ENCODE results near the gene ZBTB40.

Gene ZBTB40

GRCh38 chr1:22489823-22490222, 38.2 kb downstream of the ZBTB40 start:
- DNase-seq (ENCODE audit: low read depth): no peak
- H3K4me3 ChIP-seq (ENCODE audit: low read length): no peak overlapping the region
- no peak for TF ChIP-seq CTCF (IDR thresholded peaks at IDR 0.05; ENCODE audit: insufficient read depth, low read depth, low read length, missing control alignments)

- no peak for TF ChIP-seq CTCF (IDR thresholded peaks at IDR 0.05; ENCODE audit: insufficient read depth, low read depth, low read length, missing control alignments)
- DNase-seq (ENCODE audit: low read depth): no peak
- H3K4me3 ChIP-seq (ENCODE audit: low read length): no peak overlapping the region
Measured at GRCh38 chr1:22490309-22490708, 38.7 kb downstream of the ZBTB40 start.

GRCh38 chr1:22491995-22492715, 40.5 kb downstream of the ZBTB40 start:
- no peak for TF ChIP-seq CTCF (IDR thresholded peaks at IDR 0.05; ENCODE audit: insufficient read depth, low read depth, low read length, missing control alignments)
- H3K4me3 ChIP-seq (ENCODE audit: low read length): no peak overlapping the region
- no peak for DNase-seq (ENCODE audit: low read depth)

DNA sequence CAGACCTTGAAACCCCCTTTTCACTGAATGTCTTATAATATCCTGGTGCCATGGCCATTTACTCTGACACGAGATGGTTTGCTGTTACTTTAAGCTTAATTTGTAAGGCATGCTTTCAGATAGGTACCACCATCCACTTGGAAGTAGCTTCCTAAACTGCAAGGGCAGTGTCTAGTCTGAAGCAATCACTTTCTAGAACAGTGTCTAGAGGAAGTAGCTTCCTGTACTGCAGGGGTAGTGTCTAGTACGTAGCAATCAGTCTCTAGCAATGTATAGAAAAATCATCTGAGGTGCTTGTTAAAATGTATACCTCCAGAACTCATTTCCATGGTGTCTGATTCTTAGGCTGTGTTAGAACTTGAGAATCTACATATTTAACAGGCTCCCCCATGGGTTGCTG, 42.5 kb downstream of the ZBTB40 start:
- TF ChIP-seq CTCF (IDR thresholded peaks at IDR 0.05; ENCODE audit: insufficient read depth, low read depth, low read length, missing control alignments): no peak
- DNase-seq (ENCODE audit: low read depth): no peak
- no peak overlapping the region for H3K4me3 ChIP-seq (ENCODE audit: low read length)

GRCh38 chr1:22494943-22495579, 43.4 kb downstream of the ZBTB40 start:
- no peak for TF ChIP-seq CTCF (IDR thresholded peaks at IDR 0.05; ENCODE audit: insufficient read depth, low read depth, low read length, missing control alignments)

DNA sequence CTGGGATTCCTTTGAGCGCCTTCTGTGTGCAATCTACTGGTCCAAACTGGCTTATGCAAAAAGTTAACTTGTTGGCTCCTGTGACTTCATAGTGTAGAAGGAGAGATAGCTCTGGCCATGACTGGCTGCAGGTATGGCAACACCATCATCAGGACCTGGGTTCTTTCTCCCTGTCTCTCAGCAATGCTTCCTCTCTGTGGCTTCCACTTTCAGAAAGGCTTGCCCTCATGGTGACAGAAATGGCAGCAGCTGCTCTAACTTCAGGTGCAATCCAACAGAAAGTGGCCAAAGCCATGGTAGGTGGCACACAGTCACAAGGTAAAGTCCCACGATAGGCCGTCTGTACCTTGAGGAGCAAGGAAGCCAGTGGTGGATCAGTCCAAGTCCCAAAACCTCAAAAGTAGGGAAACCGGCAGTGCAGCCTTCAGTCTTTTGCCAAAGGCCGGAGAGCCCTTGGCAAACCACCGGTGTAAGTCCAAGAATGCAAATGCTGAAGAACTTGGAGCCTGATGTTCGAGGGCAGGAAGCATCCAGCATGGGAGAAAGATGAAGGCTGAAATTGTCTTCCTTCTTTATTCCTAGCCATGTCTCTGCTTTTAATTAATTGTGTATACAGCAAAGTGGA, 45.0 kb downstream of the ZBTB40 start:
- no peak for DNase-seq (ENCODE audit: low read depth)
- no peak for TF ChIP-seq CTCF (IDR thresholded peaks at IDR 0.05; ENCODE audit: insufficient read depth, low read depth, low read length, missing control alignments)
- no peak overlapping the region for H3K4me3 ChIP-seq (ENCODE audit: low read length)

More at GRCh38 chr1:22494943-22495579, 43.4 kb downstream of the ZBTB40 start:
- DNase-seq (ENCODE audit: low read depth): no peak
- H3K4me3 ChIP-seq (ENCODE audit: low read length): no peak overlapping the region
